B cell (primary cell): ENCODE data around the gene ELOVL3. TPM values are rescaled to one million over a fixed set of nuclear protein-coding genes. Genes with fewer than 3 reads are reported as not detected.

Experiments
- ATAC-seq: fragments of 200-7000 bp; cut with Tn5 transposase; one replicate; pipeline ENCODE4 v1.10.0; 2021; ENCODE audit warnings: low read depth, mild to moderate bottlenecking, moderate number of reproducible peaks, moderate library complexity
- CTCF ChIA-PET: fragments of 350-600 bp; sonication (Branson Sonifier 250); formaldehyde crosslinking; loops from one replicate; lab custom pipeline; 2021; ENCODE audit warnings: antibody characterized with exemption, inconsistent platforms; lab: Charles Lee
- POLR2A ChIA-PET: fragments of 350-600 bp; sonication (Branson Sonifier 250); formaldehyde crosslinking; loops from one replicate; lab custom pipeline; 2021; ENCODE audit warnings: antibody characterized with exemption; lab: Charles Lee
- DNase-seq: peaks from one replicate; pipeline ENCODE4 v3.0.0; 2013
- H2AFZ ChIP-seq: 2 replicates; pipeline ENCODE4 v1.6.1; 2012; ENCODE audit warnings: mild to moderate bottlenecking, low read depth, low read length; ENCODE audit not compliant: insufficient read depth, poor library complexity, severe bottlenecking
- H3K27ac ChIP-seq, 2 donors: 1 replicate in 1 of 2; 2 replicates in 1 of 2; pipeline ENCODE4 v1.5.1; 2012 to 2013; ENCODE audit warnings: low read length in 2 of 2, mild to moderate bottlenecking in 2 of 2, moderate library complexity in 1 of 2
- H3K27me3 ChIP-seq, 4 experiments: fragments of 200-600 bp in 1 of 4; sonication (generic) in 1 of 4; replicated peaks in 1 of 4; 1 replicate in 2 of 4; 2 replicates in 2 of 4; pipeline versions ENCODE4 v1.6.1 to v1.7.0; 2013 to 2016; ENCODE audit warnings: low read length in 3 of 4, mild to moderate bottlenecking in 2 of 4, mixed read lengths in 1 of 4, moderate library complexity in 1 of 4; ENCODE audit not compliant: insufficient read depth in 4 of 4, control insufficient read depth in 3 of 4; ENCODE audit errors: control extremely low read depth in 1 of 4
- H3K36me3 ChIP-seq, 2 experiments: replicated peaks in 1 of 2; 1 replicate in 1 of 2; 2 replicates in 1 of 2; pipeline versions ENCODE4 v1.6.1 to v1.7.1; 2013; ENCODE audit warnings: low read length in 1 of 2; ENCODE audit not compliant: insufficient read depth in 2 of 2, control insufficient read depth in 1 of 2; ENCODE audit errors: control extremely low read depth in 1 of 2, extremely low read depth in 1 of 2
- H3K4me1 ChIP-seq, 2 donors: fragments of 200-600 bp in 1 of 2; sonication (generic) in 1 of 2; 1 replicate in 1 of 2; 2 replicates in 1 of 2; pipeline versions ENCODE4 v1.5.1 to v1.6.1; 2013 to 2017; ENCODE audit warnings: low read length in 2 of 2; ENCODE audit not compliant: control insufficient read depth in 2 of 2, insufficient read depth in 2 of 2
- H3K4me2 ChIP-seq: replicated peaks from 2 replicates; pipeline ENCODE3; 2012; ENCODE audit warnings: mild to moderate bottlenecking, low read depth, low read length; ENCODE audit not compliant: poor library complexity, severe bottlenecking
- H3K4me3 ChIP-seq, 5 experiments: fragments of 200-600 bp in 1 of 5; sonication (generic) in 1 of 5; 1 replicate in 3 of 5; 2 replicates in 2 of 5; pipeline versions ENCODE4 v1.5.1 to v1.7.0; 2011 to 2016; ENCODE audit warnings: low read length in 4 of 5, mild to moderate bottlenecking in 4 of 5, low read depth in 2 of 5, control low read depth in 1 of 5, moderate library complexity in 1 of 5; ENCODE audit not compliant: insufficient read depth in 1 of 5; ENCODE audit errors: control extremely low read depth in 1 of 5, extremely low read depth in 1 of 5
- H3K79me2 ChIP-seq: fragments of 200-600 bp; sonication (generic); one replicate; pipeline ENCODE4 v1.6.0; 2016; ENCODE audit warnings: low read length; ENCODE audit not compliant: control insufficient read depth, insufficient read depth
- H3K9ac ChIP-seq: fragments of 200-600 bp; sonication (generic); 2 replicates; pipeline ENCODE4 v1.6.1; 2017; ENCODE audit warnings: mild to moderate bottlenecking, low read length, moderate library complexity
- H3K9me3 ChIP-seq, 3 donors: one replicate each; pipeline versions ENCODE4 v1.6.1 to v1.7.1; 2013; ENCODE audit warnings: low read length in 2 of 3; ENCODE audit not compliant: control insufficient read depth in 2 of 3, insufficient read depth in 1 of 3; ENCODE audit errors: control extremely low read depth in 1 of 3
- H4K20me1 ChIP-seq: 2 replicates; pipeline ENCODE4 v1.6.0; 2012; ENCODE audit warnings: mild to moderate bottlenecking, low read length; ENCODE audit not compliant: insufficient read depth, control insufficient read depth, poor library complexity, severe bottlenecking
- H3K27ac Mint-ChIP-seq: one replicate; pipeline ENCODE4 v1.8.0; 2021; ENCODE audit warnings: mixed read lengths
- H3K27me3 Mint-ChIP-seq: one replicate; pipeline ENCODE4 v1.8.0; 2021; ENCODE audit warnings: mixed read lengths
- H3K4me1 Mint-ChIP-seq: one replicate; pipeline ENCODE4 v1.8.0; 2021; ENCODE audit warnings: mixed read lengths
- H3K4me3 Mint-ChIP-seq: one replicate; pipeline ENCODE4 v1.8.0; 2021; ENCODE audit warnings: mixed read lengths
- H3K9me3 Mint-ChIP-seq: one replicate; pipeline ENCODE4 v1.8.0; 2022; ENCODE audit warnings: mixed read lengths; ENCODE audit not compliant: insufficient read depth
- EZH2 ChIP-seq: IDR thresholded peaks from 2 replicates; pipeline ENCODE4 v1.6.1; 2012; ENCODE audit warnings: borderline replicate concordance, low read depth, mild to moderate bottlenecking, moderate library complexity, low read length; ENCODE audit not compliant: insufficient read depth, poor library complexity, severe bottlenecking
- WGBS: methylation state at CpG from one replicate; pipeline ENCODE4 v1.1.5; 2013; ENCODE audit warnings: missing lambda C conversion rate; ENCODE audit not compliant: insufficient coverage; 5-methylcytosine and 5-hydroxymethylcytosine counted together
- intact Hi-C: fragments of 100-400 bp; cut with micrococcal nuclease; formaldehyde crosslinking; loops from one replicate; pipeline ENCODE4 v1.10.0; 2022
- polyA plus RNA-seq: library from polyadenylated mRNA; depleted of rRNA; stranded (reverse); fragments of >200 nt; gene quantifications from 2 replicates; pipeline ENCODE4 v1.2.3, GENCODE V29; 2012
- total RNA-seq, 2 donors: library from RNA; stranded (reverse); fragments of 120-200 nt in 1 of 2; gene quantifications; 1 replicate in 1 of 2; 2 replicates in 1 of 2; pipeline versions ENCODE4 v1.2.3 to v1.2.4, GENCODE V29; 2013 to 2022
- TF ChIP-seq, protein P1 (sequence below): fragments of 200-600 bp; IDR thresholded peaks from one replicate; pipeline ENCODE4 v1.8.0; 2022; ENCODE audit warnings: antibody characterized with exemption, mild to moderate bottlenecking

The ELOVL3 gene
- total and polyA plus RNA-seq, 2 donors (not counting 1 experiment from before 2014, with no cell fraction given) = not detected

DNA sequence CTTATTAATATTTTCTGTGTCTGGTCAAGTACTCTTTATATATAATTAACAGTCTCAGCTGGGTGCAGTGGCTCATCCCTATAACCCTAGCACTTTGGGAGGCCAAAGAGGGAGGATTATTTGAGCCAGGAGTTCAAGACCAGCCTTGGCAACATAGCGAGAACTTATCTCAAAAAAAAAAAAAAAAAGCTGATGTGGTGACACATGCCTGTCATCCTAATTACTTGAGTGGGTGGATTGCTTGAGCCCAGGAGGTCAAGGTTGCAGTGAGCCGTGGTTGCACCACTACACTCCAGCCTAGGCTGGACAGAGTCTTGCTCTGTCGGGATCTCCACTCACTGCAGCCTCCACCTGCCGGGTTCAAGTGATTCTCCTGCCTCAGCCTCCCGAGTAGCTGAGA, 6.7 kb upstream of the ELOVL3 start:
- Mint-ChIP-seq H3K27me3 (peaks cover 25% of the 10 kb centered on the region), H3K9me3 (no peaks in the 10 kb centered on the region), H3K27ac (no peak overlapping the region), H3K4me3 (no peak overlapping the region), H3K4me1 (no peaks in the 10 kb centered on the region)
- DNase-seq = no peak
- WGBS = 87% methylated on average over 5 of the region's 5 CpGs
- no peaks in the 10 kb centered on the region for H4K20me1 ChIP-seq
- H3K27me3 ChIP-seq = peaks cover 0 to 5% (median 1%) of the 10 kb centered on the region in 4 experiments
- ATAC-seq = no peak
- no peaks in the 10 kb centered on the region for H3K79me2 ChIP-seq
- intact Hi-C loops = no loop called here
- CTCF ChIA-PET = interaction anchor here (0.6 to 2.1 kb wide), 6 partner anchors 10 to 948 kb away, joined by 3 to 25 read pairs (median 4); no protein-coding TSS in a partner anchor
- no peak for TF ChIP-seq EZH2
- TF ChIP-seq, protein P1, sequence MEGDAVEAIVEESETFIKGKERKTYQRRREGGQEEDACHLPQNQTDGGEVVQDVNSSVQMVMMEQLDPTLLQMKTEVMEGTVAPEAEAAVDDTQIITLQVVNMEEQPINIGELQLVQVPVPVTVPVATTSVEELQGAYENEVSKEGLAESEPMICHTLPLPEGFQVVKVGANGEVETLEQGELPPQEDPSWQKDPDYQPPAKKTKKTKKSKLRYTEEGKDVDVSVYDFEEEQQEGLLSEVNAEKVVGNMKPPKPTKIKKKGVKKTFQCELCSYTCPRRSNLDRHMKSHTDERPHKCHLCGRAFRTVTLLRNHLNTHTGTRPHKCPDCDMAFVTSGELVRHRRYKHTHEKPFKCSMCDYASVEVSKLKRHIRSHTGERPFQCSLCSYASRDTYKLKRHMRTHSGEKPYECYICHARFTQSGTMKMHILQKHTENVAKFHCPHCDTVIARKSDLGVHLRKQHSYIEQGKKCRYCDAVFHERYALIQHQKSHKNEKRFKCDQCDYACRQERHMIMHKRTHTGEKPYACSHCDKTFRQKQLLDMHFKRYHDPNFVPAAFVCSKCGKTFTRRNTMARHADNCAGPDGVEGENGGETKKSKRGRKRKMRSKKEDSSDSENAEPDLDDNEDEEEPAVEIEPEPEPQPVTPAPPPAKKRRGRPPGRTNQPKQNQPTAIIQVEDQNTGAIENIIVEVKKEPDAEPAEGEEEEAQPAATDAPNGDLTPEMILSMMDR = no peak
- no peaks in the 10 kb centered on the region for H3K36me3 ChIP-seq
- H3K9me3 ChIP-seq = peaks cover 0 to under 1% (median 0%) of the 10 kb centered on the region in 3 donors
- no peak overlapping the region for H3K27ac ChIP-seq
- POLR2A ChIA-PET = interaction anchor here (0.5 to 0.7 kb wide), 2 partner anchors 11 to 292 kb away, joined by 3 to 9 read pairs; no protein-coding TSS in a partner anchor
- no peaks in the 10 kb centered on the region for H3K4me1 ChIP-seq
- H3K4me2 ChIP-seq = no peak overlapping the region
- no peak overlapping the region for H3K9ac ChIP-seq
- no peak overlapping the region for H3K4me3 ChIP-seq
- H2AFZ ChIP-seq = no peak overlapping the region

DNA sequence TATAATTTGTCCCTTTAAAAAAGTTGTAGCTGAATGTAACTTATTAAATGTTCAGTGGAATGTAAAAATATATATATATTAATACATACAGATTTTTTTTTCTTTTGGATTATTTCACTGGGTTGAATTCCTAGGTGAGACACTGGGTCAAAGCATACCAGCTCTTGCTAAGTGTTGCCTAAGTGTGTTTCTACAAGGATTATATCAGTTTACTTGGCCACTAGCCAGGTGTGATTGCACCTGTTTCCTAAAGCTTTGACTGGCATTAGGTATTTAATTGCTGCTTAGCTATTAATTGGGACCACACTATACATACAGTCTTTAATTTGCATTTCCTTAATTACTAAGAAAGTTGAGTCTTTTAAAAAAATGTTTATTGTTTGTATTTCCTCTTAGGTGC, 5.5 kb upstream of the ELOVL3 start:
- intact Hi-C loops = no loop called here
- ChIA-PET CTCF (interaction anchor here (1.0 to 1.3 kb wide), 3 partner anchors 51 to 156 kb away, joined by 3 to 4 read pairs (median 3); no protein-coding TSS in a partner anchor), POLR2A (no interaction called here)
- Histone ChIP-seq H3K9ac (no peak overlapping the region), H3K27me3 (peaks cover 0 to 5% (median 3%) of the 10 kb centered on the region in 4 experiments), H3K27ac (no peak overlapping the region), H3K4me3 (no peak overlapping the region), H3K9me3 (no peaks in the 10 kb centered on the region), H3K4me2 (no peak overlapping the region), H3K4me1 (peaks cover under 1 to 1% of the 10 kb centered on the region in 2 donors), H4K20me1 (no peaks in the 10 kb centered on the region), H3K36me3 (no peaks in the 10 kb centered on the region), H3K79me2 (no peaks in the 10 kb centered on the region), H2AFZ (no peak overlapping the region)
- Mint-ChIP-seq H3K4me1 (no peaks in the 10 kb centered on the region), H3K9me3 (no peaks in the 10 kb centered on the region), H3K4me3 (no peak overlapping the region), H3K27me3 (peaks cover 27% of the 10 kb centered on the region), H3K27ac (no peak overlapping the region)
- ATAC-seq = no peak
- TF ChIP-seq EZH2 = no peak
- TF ChIP-seq, protein P1 = no peak
- DNase-seq = no peak
